ENCODE measurements around the gene MMP3.

Gene MMP3

GRCh38 chr11:102788334-102788995, 54.9 kb downstream of the MMP3 start:
- no peak for DNase-seq
